Cardiac fibroblast (primary cell): Measurements from ENCODE around the gene CEP192.

Experiments used
- DNase-seq, 2 donors: peaks; one replicate each; pipeline versions ENCODE4 v3.0.0 to v3.0.0-alpha.2; 2010; ENCODE audit warnings: low read depth in 2 of 2
- H3K4me3 ChIP-seq, 2 donors: replicated peaks in 1 of 2; 1 replicate in 1 of 2; 2 replicates in 1 of 2; pipeline ENCODE4 v1.5.1; 2011; ENCODE audit warnings: low read depth in 2 of 2, low read length in 2 of 2, mild to moderate bottlenecking in 2 of 2, moderate library complexity in 1 of 2
- TF ChIP-seq, protein P1 (sequence below): IDR thresholded peaks from one replicate; pipeline ENCODE4 v1.5.1; 2011; ENCODE audit warnings: low read depth, mild to moderate bottlenecking, low read length, inconsistent platforms

Gene CEP192

DNA sequence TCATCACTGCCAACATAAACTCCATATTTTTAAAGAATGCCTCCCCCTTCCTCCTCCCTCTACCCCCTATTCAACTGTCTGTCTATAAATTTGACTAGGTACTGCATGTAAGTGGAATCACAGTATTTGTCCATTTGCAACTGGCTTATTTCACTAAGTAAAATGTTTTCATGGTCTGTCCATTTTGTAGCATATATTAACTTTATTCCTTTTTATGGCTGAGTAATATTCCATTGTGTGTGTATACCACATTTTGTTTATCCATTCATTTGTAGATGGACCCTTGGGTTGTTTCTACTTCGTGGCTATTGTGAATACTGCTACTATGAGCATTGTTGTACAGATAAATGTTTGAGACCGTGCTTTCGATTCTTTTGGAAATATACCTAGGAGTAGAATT is 32.7 kb upstream of the CEP192 start:
- no peak overlapping the region for H3K4me3 ChIP-seq
- TF ChIP-seq, protein P1, sequence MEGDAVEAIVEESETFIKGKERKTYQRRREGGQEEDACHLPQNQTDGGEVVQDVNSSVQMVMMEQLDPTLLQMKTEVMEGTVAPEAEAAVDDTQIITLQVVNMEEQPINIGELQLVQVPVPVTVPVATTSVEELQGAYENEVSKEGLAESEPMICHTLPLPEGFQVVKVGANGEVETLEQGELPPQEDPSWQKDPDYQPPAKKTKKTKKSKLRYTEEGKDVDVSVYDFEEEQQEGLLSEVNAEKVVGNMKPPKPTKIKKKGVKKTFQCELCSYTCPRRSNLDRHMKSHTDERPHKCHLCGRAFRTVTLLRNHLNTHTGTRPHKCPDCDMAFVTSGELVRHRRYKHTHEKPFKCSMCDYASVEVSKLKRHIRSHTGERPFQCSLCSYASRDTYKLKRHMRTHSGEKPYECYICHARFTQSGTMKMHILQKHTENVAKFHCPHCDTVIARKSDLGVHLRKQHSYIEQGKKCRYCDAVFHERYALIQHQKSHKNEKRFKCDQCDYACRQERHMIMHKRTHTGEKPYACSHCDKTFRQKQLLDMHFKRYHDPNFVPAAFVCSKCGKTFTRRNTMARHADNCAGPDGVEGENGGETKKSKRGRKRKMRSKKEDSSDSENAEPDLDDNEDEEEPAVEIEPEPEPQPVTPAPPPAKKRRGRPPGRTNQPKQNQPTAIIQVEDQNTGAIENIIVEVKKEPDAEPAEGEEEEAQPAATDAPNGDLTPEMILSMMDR: no peak
- no peak for DNase-seq

DNA sequence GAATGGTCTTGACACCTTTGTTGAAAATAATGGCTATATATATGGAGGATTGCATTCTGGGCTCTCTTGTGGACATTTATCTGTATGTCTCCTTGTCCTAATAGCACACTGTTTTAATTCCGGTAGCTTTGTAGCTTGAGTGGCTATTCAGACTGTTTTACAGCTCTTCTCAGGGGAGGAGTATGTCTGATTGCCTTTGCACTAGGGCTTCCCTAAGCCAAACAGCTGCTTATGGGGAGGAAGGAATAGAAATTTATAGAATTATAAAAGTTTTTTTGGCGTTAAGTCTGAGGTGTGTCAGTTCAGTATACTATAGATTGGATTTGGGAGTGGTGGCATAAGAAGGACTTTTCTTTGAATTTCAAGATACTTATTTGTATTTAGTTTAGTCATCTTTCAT is 30.8 kb upstream of the CEP192 start:
- H3K4me3 ChIP-seq: no peak overlapping the region
- no peak for DNase-seq
- TF ChIP-seq, protein P1: no peak

DNA sequence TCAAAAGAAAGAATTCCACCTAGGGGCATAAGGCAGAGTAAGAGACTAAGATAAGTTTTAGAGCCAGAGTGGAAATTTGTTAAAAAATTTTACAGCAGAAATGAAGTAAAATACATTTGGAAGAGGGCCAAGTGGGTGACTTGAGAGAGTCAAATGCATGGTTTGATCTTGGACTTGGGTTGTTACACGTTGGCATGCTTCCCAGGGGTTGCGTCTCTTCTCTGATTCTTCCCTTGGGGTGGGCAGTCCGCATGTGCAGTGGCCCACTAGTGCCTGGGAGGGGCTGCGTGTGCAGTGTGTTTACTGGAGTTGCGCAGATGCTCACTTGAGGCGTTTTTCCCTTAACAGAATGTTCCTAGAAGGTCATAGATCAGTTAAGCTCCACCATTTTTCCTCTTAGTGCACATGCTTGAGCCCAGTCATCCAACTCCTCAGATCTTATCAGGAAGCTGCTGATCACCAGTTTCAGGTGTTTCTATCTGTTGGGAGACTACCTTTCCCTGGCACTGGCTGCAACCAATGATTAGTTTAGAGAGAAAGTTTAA is 30.2 kb upstream of the CEP192 start:
- DNase-seq: peak in 1 of 2 donors; percentile 19
- TF ChIP-seq, protein P1: no peak

DNA sequence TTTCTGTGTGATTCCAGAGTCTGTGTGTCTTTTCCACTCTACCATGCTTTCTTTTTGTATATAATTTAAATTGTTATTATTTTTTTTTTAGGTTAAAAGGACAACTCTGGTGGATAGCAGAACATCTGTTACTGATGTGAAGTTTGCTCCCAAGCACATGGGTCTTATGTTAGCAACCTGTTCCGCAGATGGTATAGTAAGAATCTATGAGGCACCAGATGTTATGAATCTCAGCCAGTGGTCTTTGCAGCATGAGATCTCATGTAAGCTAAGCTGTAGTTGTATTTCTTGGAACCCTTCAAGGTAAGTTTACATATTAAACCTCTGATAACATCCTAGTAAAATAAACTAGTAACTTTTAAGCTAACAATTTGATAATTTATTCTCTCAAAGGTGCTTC is 28.1 kb upstream of the CEP192 start:
- TF ChIP-seq, protein P1: no peak
- no peak for DNase-seq
- no peak overlapping the region for H3K4me3 ChIP-seq

More for the DNA sequence above, 30.2 kb upstream of the CEP192 start:
- H3K4me3 ChIP-seq: no peak overlapping the region

DNA sequence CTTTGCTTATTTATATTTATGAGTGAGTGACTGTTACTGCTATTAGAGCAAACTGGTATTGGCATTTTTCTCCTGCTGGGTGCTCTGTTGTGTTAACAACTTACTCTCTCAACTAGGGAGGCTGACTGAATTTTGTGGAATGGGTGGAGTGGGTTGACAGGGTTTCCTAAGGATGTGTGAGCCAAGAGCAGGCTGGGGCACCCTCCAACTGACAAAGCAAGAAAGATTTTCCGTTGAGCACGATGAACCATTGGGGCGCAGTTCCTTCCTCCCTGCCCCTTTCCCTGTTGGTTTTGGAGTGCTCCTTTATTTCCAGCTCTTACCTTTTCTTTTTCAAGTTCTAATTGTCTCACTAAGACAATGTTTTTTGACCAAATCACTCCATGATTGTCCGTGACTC is 23.0 kb upstream of the CEP192 start:
- no peak for DNase-seq
- TF ChIP-seq, protein P1: no peak

DNA sequence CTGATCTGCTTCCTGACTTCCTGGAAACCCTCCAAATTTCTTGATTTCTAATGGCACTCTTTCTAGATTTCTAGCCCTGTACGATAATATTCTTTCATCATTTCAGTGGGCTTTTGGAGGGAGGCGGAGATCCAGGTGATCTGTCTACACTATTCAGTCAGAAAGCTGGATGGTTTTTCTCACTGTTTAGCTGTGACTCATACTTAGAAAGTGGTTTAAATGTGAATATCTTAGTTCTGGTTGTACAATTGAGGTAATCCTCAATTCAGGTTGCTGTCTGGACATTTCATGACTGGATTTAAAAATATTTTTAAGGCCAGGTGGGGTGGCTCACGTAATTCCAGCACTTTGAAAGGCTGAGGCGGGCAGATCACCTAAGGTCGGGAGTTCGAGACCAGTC is 22.5 kb upstream of the CEP192 start:
- no peak for DNase-seq
- no peak overlapping the region for H3K4me3 ChIP-seq
- TF ChIP-seq, protein P1: no peak

More for the DNA sequence above, 23.0 kb upstream of the CEP192 start:
- H3K4me3 ChIP-seq: no peak overlapping the region
